B cell (primary cell): ENCODE data around the gene ZNF79.

Source experiments
- CTCF ChIP-seq: fragments of 200-600 bp; IDR thresholded peaks from one replicate; pipeline ENCODE4 v1.8.0; 2022; ENCODE audit warnings: antibody characterized with exemption, mild to moderate bottlenecking
- EZH2 ChIP-seq: IDR thresholded peaks from 2 replicates; pipeline ENCODE4 v1.6.1; 2012; ENCODE audit warnings: borderline replicate concordance, low read depth, mild to moderate bottlenecking, moderate library complexity, low read length; ENCODE audit not compliant: insufficient read depth, poor library complexity, severe bottlenecking

GRCh38 chr9:127451858-127452656, 27.9 kb downstream of the ZNF79 start:
- TF ChIP-seq CTCF = no peak
- no peak for TF ChIP-seq EZH2
